ENCODE data around the gene SAMMSON.

Gene SAMMSON

GRCh38 chr3:70086336-70086735, 86.8 kb downstream of the SAMMSON start:
- no peak for DNase-seq

GRCh38 chr3:70090322-70090913, 90.9 kb downstream of the SAMMSON start:
- no peak for DNase-seq

- no peak for DNase-seq
Measured at GRCh38 chr3:70094197-70094596, 94.7 kb downstream of the SAMMSON start.

GRCh38 chr3:70095260-70095659, 95.7 kb downstream of the SAMMSON start:
- no peak for DNase-seq

GRCh38 chr3:70096376-70097066, 97.0 kb downstream of the SAMMSON start:
- DNase-seq = no peak

- peak in 1 of 58 donors; percentile 34 for DNase-seq
Measured at GRCh38 chr3:70097084-70097483, 97.6 kb downstream of the SAMMSON start.

- DNase-seq = no peak
Measured at GRCh38 chr3:70108072-70108471, 108.5 kb downstream of the SAMMSON start.

- peak in 2 of 58 donors; percentile 2 to 14 for DNase-seq
Measured at GRCh38 chr3:70108546-70108945, 109.0 kb downstream of the SAMMSON start.

GRCh38 chr3:70110066-70110465, 110.5 kb downstream of the SAMMSON start:
- peak in 5 of 58 donors; percentile 4 to 39 (median 24) for DNase-seq

- no peak for DNase-seq
Measured at GRCh38 chr3:70111411-70111810, 111.9 kb downstream of the SAMMSON start.

GRCh38 chr3:70112751-70113150, 113.2 kb downstream of the SAMMSON start:
- DNase-seq = no peak

- DNase-seq = no peak
Measured at GRCh38 chr3:70114431-70114830, 114.9 kb downstream of the SAMMSON start.

- no peak for DNase-seq
Measured at GRCh38 chr3:70119879-70120278, 120.3 kb downstream of the SAMMSON start.
